ENCODE measurements around the gene OR10G2.

The OR10G2 gene

GRCh38 chr14:21668377-21668776 is 33.6 kb upstream of the OR10G2 start:
- TF ChIP-seq CTCF (conservative IDR thresholded peaks at IDR 0.05): no peak
- no peak for TF ChIP-seq ZFX (IDR thresholded peaks at IDR 0.05)
- no peak overlapping the region for H3K27ac ChIP-seq

DNA sequence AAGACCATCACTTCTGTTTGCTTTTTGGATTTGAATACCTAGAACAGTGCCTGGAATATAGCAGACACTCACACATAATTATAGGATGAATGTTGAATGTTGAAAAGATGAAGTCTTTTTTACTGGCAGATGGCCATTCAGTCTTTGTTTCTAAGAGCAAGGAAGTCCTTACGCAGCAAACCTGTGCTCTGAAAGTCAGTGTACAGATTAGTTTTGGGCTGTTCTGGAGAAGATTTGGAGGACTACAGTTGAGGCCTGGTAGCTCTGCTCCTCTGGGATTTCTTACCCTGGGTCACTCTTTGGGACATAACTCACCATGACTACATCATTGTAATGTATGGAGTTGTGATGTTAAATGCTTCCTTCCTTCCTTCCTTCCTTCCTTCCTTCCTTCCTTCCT is 22.2 kb upstream of the OR10G2 start:
- TF ChIP-seq CTCF (conservative IDR thresholded peaks at IDR 0.05): no peak
- TF ChIP-seq ZFX (IDR thresholded peaks at IDR 0.05): no peak
- H3K27ac ChIP-seq: no peak overlapping the region

DNA sequence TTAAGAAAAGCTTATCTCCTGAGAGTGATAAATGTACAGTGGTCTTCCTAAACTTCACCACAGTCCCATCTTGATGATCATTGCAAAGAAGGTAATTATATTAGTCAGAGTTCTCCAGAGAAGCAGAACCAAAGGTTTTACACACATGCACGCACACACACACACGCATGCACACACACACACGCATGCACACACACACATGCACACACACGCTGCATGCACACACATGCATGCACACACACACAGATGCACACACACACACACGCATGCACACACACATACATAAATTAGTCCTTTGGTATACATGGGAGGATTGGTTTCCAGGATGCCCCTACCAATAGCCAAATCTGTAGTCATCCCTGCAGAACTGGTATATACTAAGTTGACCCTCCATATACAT is 19.5 kb upstream of the OR10G2 start:
- no peak overlapping the region for H3K27ac ChIP-seq
- no peak for TF ChIP-seq CTCF (conservative IDR thresholded peaks at IDR 0.05)
- no peak for TF ChIP-seq ZFX (IDR thresholded peaks at IDR 0.05)

GRCh38 chr14:21653331-21653885 is 18.7 kb upstream of the OR10G2 start, which contains the start of gene OR4E2:
Gene OR4E2, plus strand, starts transcription at chr14:21653835. Its CDS starts 11,248 bp downstream, at chr14:21665083.
- no peak within 1 kb of the TSS for H3K27ac ChIP-seq
- no peak for TF ChIP-seq CTCF (conservative IDR thresholded peaks at IDR 0.05)
- TF ChIP-seq ZFX (IDR thresholded peaks at IDR 0.05): no peak

- no peak overlapping the region for H3K27ac ChIP-seq
- TF ChIP-seq ZFX (IDR thresholded peaks at IDR 0.05) (no peak), CTCF (conservative IDR thresholded peaks at IDR 0.05) (no peak)
Observed at GRCh38 chr14:21652209-21652808, 17.6 kb upstream of the OR10G2 start.

DNA sequence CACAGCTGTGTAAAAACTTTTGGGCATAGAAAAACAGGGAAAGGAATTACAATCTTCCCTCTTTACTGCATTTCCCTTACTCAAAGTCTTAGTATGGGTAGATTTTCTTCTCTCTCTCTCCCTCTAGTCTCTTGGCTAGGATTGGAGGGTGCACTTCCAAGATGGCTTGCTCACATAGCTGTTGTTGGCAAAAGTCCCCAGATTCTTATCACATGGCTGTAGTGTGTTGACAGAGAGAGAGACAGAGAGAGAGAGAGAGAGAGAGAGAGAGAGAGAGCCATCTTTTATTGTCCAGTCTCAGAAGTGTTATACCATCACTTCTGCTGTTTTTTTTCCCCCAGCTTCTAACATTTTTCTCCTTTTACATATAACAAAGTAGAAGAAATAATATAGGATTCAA is 12.6 kb upstream of the OR10G2 start:
- H3K27ac ChIP-seq: no peak overlapping the region
- TF ChIP-seq ZFX (IDR thresholded peaks at IDR 0.05): no peak
- no peak for TF ChIP-seq CTCF (conservative IDR thresholded peaks at IDR 0.05)

GRCh38 chr14:21643407-21643806 is 8.7 kb upstream of the OR10G2 start:
- no peak for TF ChIP-seq ZFX (IDR thresholded peaks at IDR 0.05)
- no peak for TF ChIP-seq CTCF (conservative IDR thresholded peaks at IDR 0.05)
- H3K27ac ChIP-seq: no peak overlapping the region

Data from C4-2B (cell line).